GM18951 (cell line): ENCODE measurements around the gene SSUH2.
"Not testable (repeated sequence)": the region's sequence is repeated elsewhere in the genome, so short reads cannot be mapped to it uniquely, and the experiment has no call there.

ENCODE experiments used
- POLR2A ChIP-seq: IDR thresholded peaks from 4 replicates; pipeline ENCODE4 v1.6.1; 2011; ENCODE audit warnings: mild to moderate bottlenecking; ENCODE audit not compliant: insufficient read length, insufficient read depth; ENCODE audit errors: extremely low read depth
- in situ Hi-C: fragments of 300-500 bp; cut with MboI; formaldehyde crosslinking; loops from one replicate; pipeline ENCODE4 v1.12.0; 2022; ENCODE audit warnings: low sequenced_read_pairs, mixed read lengths, inconsistent platforms; ENCODE audit not compliant: unreplicated experiment

Gene SSUH2

DNA sequence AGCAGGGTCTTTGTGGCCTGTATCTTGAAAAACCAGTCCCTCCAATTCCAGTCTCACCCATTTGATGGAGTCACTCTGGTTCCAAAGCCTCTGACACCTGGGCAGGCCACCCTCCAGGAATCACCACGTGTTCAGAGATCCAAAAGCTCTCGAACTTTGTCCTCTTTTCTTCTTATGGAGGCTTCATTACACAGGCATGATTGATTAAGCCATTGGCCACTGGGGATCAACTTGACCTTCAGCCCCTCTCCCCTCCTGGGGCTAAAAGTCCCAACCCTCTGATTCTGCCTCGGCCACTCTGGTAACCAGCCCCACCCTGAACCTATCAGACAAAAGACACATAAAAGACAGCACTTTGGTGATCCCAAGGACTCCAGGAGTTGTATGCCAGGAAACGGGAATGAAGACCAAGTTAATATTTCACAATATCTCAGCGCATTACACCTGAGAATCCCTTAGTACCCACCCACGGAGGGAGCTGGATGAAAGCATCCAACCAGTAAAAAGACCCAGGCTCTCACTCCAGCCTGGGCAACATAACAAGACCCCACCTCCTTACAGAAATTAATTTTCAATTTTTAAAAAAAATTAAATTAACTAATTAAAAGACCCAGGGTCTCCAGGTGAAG is 23.0 kb upstream of the SSUH2 start:
- in situ Hi-C loops, result no loop called here
- TF ChIP-seq POLR2A, result no peak

DNA sequence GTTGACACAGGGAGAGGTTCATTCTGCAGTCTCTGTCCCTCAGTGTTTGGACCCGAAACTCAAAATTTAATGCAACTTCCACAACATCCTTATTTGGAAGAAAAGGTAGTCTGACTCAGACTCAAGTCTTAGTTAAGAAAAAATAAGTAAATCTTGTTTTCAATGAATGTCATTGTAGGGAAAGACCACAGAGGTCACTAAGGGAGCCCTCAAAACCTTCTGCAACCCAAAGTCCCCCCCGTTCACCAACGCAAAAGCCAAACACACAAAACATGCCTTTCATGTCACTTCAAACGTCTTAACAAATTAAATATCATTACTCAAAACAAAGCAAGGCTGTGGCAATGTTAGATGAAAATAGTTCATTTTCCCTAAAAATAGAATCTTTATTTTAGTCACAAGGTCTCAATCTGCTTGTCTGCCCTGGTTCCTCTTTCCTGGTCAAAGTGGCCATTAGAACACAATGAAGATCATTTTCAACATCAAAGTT is 20.9 kb upstream of the SSUH2 start:
- TF ChIP-seq POLR2A, result no peak
- in situ Hi-C loops, result no loop called here

DNA sequence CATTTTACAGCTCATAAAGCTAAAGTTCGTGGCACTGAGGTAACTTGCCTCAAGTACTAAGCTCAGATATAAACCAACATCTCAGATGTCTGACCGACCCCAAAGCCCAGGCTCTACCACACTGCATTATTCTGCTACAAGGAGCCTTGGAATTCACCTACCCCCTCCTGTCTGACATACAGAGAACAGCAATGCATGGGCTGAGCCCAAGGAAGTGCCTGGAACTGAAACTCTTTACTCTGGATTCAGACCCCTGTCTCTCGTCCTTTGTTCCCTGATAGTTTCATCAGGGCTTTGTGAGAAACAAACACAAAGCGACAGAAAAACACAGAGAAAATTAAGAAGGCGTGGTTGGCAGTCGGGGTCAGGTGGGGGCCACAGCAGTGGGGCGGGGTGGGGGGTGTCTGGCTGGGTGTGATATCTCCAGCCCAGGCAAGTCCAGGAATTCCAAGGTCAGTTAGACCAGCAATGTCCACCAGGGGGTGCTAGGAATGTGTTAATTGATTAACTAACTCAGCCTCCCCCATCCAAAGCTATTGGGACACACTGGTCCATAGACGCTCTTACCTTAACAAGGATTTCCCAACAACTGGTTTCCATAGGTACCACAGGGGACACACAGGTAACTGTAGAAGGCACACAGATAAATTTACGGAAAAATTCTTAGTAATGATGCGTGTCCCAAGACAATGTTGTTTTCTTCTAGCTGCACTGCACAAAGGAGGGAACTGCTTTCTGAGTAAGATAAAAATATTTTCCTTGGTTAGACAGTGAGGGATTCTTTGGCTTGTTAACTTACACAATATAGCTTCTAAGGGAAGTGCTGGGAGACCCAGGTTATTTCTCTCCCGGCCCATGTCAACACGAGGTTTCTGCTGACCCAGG is 18.8 kb upstream of the SSUH2 start:
- in situ Hi-C loops, result no loop called here

DNA sequence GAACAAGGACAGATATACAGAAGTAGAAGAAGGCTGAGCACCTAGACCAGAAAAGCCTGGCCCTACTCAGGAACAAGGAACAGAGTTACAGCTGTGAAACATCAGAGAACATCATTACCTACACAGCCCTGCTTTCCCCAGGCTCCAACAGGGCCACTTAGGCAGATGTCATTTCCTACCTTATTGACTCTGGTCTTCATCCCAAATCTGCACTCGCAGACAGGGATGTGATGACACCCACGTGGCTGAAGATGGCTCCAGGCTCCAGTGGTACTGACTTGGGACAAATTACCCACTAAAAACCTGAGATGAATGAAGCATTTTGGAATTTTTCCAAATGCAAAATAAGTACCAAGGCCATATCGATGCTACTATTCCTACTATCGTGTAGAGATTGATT is 18.0 kb upstream of the SSUH2 start:
- no peak for TF ChIP-seq POLR2A

More for the DNA sequence above, 18.8 kb upstream of the SSUH2 start:
- TF ChIP-seq POLR2A, result no peak

DNA sequence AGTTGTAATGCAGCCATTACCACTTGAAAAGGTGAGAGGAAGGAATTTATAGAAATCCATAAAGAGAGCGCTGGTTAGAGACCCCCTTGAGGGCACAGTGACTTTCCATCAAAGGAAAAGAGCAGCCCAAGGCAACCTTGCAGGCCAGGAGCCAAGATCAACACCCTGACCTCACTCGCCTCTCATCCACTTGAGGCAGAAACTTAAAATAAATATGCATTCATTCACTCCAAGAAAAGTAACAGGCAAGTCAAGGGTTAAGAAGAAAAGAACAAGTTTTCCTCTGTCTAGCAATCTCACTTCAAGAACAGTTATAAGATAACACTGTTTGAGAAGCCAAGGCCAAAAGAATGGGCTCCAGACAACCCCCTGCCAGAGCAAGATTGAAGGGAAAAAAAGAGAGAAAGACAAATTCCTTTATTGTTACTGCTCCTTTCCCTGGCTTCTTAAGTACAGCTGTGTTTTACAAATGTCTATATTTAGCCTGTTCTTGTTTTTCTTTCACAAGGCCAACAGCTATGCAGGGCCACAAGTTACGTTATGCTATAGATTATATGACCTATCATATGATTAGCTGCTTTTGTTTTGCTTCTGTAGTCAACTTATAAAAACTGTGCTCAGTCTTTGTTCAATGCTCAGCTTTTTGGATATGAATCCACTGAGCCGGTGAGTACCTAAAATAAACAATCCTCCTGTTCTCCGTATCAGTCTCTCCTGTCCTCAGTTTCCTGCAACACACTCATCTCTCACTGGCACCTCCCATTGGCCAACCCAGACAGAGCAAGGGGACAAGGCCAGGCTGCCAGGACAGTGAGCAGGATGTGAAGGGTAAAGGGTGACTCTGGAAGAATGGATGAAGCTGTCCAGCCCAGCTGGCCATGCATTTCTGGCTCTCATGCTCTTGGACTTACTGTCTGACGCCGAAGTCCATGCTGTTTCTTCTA is 15.8 kb upstream of the SSUH2 start:
- in situ Hi-C loops, result no loop called here
- no peak for TF ChIP-seq POLR2A

More for the DNA sequence above, 18.0 kb upstream of the SSUH2 start:
- in situ Hi-C loops, result no loop called here

DNA sequence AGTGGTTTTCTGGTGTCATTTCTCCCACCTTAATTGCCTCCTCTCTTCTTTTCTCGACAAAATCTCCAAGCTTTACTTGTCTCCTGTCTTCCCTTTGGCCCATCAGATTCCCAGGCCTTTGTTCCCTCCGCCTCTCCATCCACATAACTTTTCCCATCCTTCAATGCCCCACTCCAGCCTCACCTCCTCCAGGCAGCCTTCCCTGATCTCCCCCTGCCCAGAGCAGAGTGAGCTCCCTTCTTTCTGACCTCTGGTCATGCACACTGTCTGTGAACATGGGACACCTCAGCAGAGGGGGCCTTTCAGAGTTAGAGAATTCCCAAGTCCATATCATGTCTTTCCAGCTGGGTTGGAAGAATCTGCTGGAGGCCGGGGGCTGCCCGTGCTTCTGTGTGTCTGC is 14.6 kb upstream of the SSUH2 start:
- in situ Hi-C loops, result no loop called here
- TF ChIP-seq POLR2A, result no peak

DNA sequence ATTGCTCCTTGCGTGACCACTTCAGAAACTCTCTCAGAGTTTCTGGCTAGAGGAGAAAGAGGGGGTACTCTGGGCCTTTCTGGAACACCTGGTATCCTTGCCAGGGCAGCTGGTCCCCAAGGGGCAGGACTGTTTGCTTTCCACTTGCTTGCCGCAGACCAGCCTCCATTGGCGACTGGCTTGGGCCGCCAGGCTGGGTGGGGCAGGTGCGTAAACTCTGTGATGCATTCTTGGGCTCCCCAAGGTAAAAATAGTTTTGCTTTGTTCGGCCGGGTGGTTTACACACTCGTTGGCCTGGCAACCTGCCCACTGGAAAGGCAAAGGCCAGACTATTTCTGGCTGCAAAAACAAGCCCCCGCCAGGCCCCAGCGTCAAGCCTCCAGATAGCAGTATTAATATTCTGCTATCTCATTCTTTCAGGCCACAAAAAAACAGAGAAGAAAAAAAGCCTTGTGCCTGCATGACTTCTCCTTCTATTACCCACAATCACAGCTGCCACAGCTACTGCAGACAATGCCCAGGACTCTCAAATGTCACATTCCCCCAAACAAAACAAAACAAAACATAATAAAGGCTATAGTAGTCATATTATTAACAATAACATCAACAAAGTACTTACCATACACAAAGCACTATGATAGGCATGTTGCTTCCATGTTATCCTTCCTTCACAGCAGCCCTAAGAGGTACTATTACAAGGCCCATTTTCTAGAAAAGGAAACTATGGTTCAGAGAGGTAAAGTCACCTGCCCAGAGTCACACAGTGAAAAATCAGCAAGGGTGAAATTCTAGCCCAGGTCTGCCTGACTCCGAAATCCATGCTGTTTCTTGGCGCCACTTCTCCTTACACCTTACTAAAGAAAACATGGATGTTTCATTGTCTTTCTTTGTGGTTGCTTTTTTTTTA is 14.0 kb upstream of the SSUH2 start:
- TF ChIP-seq POLR2A, result no peak
- in situ Hi-C loops, result no loop called here

DNA sequence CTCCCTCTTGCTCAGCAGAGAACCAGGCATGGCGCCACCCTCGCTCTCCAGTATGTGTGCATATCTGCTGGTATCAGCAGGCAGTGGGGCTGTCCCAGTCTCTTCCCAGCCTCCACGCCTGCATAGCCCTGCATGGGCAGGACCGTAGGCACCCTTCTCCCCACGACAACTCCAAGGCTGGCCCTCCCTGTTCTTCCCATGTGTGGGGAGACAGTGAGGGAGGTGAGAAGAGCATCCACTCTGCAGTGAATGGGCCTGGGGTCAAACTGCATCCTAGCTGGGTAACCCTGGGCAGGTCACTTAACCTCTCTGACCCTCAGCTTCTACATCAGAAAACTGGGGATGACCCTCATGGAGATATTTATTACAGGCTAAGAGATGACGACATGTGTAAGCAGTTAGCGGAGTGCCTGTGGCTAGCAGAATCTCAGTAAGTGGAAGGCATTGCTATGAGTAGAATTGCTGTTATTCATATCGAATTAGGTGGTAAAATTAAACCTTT is 13.3 kb upstream of the SSUH2 start:
- no peak for TF ChIP-seq POLR2A
- in situ Hi-C loops, result no loop called here

DNA sequence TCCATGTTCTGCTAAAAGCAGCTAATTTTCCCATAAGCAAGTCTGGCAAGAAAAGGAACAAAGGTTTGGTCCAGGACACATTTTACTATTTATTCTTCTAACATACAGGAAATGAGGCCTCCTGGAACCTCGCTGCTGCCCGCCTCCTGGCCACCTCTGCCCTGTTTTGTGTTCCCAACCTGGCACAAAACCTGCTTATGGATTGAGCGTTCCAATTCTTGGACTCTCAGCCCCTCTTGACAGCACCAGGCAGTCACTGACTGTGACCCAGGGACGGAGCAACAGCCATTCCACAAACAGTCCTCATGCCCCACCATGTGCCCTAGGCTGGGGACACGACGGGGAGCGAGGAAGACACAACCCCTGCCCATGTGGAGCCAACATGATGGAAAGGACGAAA is 11.6 kb upstream of the SSUH2 start:
- TF ChIP-seq POLR2A, result no peak
- in situ Hi-C loops, result no loop called here

DNA sequence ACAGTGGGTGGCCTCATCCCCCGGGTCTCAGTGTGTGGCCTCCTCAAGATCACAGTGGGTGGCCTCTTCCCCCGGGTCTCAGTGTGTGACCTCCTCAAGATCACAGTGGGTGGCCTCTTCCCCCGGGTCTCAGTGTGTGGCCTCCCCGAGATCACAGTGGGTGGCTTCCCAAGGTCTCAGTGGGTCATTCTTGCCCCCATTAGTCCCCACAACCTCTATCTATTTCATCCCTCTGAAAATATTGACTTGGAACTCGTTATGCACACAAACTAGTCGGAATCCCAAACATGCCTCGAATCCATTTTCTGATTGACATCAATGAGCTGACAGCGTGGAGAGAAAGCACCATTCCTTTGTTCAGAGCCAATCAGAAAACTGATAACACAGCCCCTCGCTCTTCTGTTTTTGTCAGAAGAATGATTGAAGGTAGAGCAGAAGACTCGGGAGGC is 10.8 kb upstream of the SSUH2 start:
- in situ Hi-C loops, result no loop called here
- TF ChIP-seq POLR2A, result no peak

DNA sequence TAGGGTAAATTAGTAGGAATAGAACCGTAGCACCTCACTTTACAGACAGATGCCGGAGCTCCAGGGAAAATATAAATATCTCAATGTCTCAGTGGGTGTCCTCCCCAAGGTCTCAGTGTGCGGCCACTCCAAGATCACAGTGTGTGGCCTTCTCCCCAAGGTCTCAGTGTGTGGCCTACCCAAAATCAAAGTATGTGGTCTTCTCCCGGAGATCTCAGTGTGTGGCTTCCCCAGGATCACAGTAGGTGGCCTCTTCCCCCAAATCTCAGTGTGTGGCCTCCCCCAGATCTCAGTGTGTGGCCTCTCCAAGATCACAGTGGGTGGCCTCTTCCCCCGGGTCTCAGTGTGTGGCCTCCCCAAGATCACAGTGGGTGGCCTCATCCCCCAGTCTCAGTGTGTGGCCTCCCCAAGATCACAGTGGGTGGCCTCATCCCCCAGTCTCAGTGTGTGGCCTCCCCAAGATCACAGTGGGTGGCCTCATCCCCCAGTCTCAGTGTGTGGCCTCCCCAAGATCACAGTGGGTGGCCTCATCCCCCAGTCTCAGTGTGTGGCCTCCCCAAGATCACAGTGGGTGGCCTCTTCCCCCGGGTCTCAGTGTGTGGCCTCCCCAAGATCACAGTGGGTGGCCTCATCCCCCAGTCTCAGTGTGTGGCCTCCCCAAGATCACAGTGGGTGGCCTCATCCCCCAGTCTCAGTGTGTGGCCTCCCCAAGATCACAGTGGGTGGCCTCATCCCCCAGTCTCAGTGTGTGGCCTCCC is 10.2 kb upstream of the SSUH2 start:
- in situ Hi-C loops, result not testable (repeated sequence)
